ENCODE measurements around the gene ARHGEF40. TPM values are rescaled to one million over a fixed set of nuclear protein-coding genes. Genes with fewer than 3 reads are reported as not detected.

ARHGEF40 gene
- total RNA-seq, 3 donors from 2014 or later (not counting 1 experiment from before 2014, with no cell fraction given): 4.4 to 6.9 (median 6.0) TPM

- DNase-seq: peak in 1 of 2 donors; percentile 35
- ATAC-seq: no peak
Measured at GRCh38 chr14:21043974-21044618, 26.0 kb upstream of the ARHGEF40 start.

GRCh38 chr14:21047378-21047781, 22.7 kb upstream of the ARHGEF40 start:
- H3K4me3 ChIP-seq (ENCODE audit: low read length): no peak overlapping the region
- Mint-ChIP-seq H3K36me3 (no peaks in the 10 kb centered on the region), H3K9me3 (no peaks in the 10 kb centered on the region), H3K4me1 (no peaks in the 10 kb centered on the region), H3K27ac (no peak overlapping the region), H3K27me3 (ENCODE audit: low read depth in 2 of 2) (peaks cover 19 to 28% of the 10 kb centered on the region in 2 donors), H3K4me3 (no peak overlapping the region)
- no peaks in the 10 kb centered on the region for H3K36me3 ChIP-seq (ENCODE audit: control insufficient read depth, insufficient read depth, low read length)
- no peaks in the 10 kb centered on the region for H3K4me1 ChIP-seq (ENCODE audit: control insufficient read depth, insufficient read depth, low read length)
- intact Hi-C loops (cut with micrococcal nuclease): no loop called here
- peaks cover 3% of the 10 kb centered on the region for H3K27me3 ChIP-seq (ENCODE audit: control insufficient read depth, insufficient read depth, low read length)
- ATAC-seq (no peak), DNase-seq (no peak)
- no peak for TF ChIP-seq CTCF (IDR thresholded peaks at IDR 0.05)
- H3K27ac ChIP-seq (ENCODE audit: low read length): no peak overlapping the region
- WGBS (ENCODE audit: insufficient coverage): 85% methylated on average over 2 of the region's 2 CpGs
- no peaks in the 10 kb centered on the region for H3K9me3 ChIP-seq (ENCODE audit: control insufficient read depth, insufficient read depth, low read length)

More at GRCh38 chr14:21043974-21044618, 26.0 kb upstream of the ARHGEF40 start:
- TF ChIP-seq CTCF (IDR thresholded peaks at IDR 0.05): no peak
- intact Hi-C loops (cut with micrococcal nuclease): no loop called here
- Histone ChIP-seq H3K4me3 (ENCODE audit: low read length) (no peak overlapping the region), H3K36me3 (ENCODE audit: control insufficient read depth, insufficient read depth, low read length) (no peaks in the 10 kb centered on the region), H3K4me1 (ENCODE audit: control insufficient read depth, insufficient read depth, low read length) (no peaks in the 10 kb centered on the region), H3K27me3 (ENCODE audit: control insufficient read depth, insufficient read depth, low read length) (peaks cover 3% of the 10 kb centered on the region), H3K27ac (ENCODE audit: low read length) (no peak overlapping the region), H3K9me3 (ENCODE audit: control insufficient read depth, insufficient read depth, low read length) (no peaks in the 10 kb centered on the region)
- H3K27ac Mint-ChIP-seq: no peak overlapping the region
- H3K27me3 Mint-ChIP-seq (ENCODE audit: low read depth in 2 of 2): peaks cover 24 to 35% of the 10 kb centered on the region in 2 donors
- H3K9me3 Mint-ChIP-seq: no peaks in the 10 kb centered on the region
- 37% methylated on average over 5 of the region's 6 CpGs for WGBS (ENCODE audit: insufficient coverage)
- H3K4me3 Mint-ChIP-seq: no peak overlapping the region
- H3K36me3 Mint-ChIP-seq: no peaks in the 10 kb centered on the region
- H3K4me1 Mint-ChIP-seq: no peaks in the 10 kb centered on the region

- DNase-seq: no peak
- Histone ChIP-seq H3K27ac (ENCODE audit: low read length) (no peak overlapping the region), H3K4me3 (ENCODE audit: low read length) (no peak overlapping the region), H3K9me3 (ENCODE audit: control insufficient read depth, insufficient read depth, low read length) (no peaks in the 10 kb centered on the region), H3K4me1 (ENCODE audit: control insufficient read depth, insufficient read depth, low read length) (no peaks in the 10 kb centered on the region), H3K36me3 (ENCODE audit: control insufficient read depth, insufficient read depth, low read length) (no peaks in the 10 kb centered on the region), H3K27me3 (ENCODE audit: control insufficient read depth, insufficient read depth, low read length) (no peaks in the 10 kb centered on the region)
- intact Hi-C loops (cut with micrococcal nuclease): no loop called here
- ATAC-seq: no peak
- H3K9me3 Mint-ChIP-seq: no peaks in the 10 kb centered on the region
- WGBS (ENCODE audit: insufficient coverage): 96% methylated on average over 2 of the region's 2 CpGs
- H3K27me3 Mint-ChIP-seq (ENCODE audit: low read depth in 2 of 2): peaks cover 16% of the 10 kb centered on the region in 2 donors
- H3K27ac Mint-ChIP-seq: no peak overlapping the region
- H3K36me3 Mint-ChIP-seq: no peaks in the 10 kb centered on the region
- no peak overlapping the region for H3K4me3 Mint-ChIP-seq
- TF ChIP-seq CTCF (IDR thresholded peaks at IDR 0.05): no peak
- H3K4me1 Mint-ChIP-seq: no peaks in the 10 kb centered on the region
Measured at GRCh38 chr14:21048638-21049037, 21.5 kb upstream of the ARHGEF40 start.

- 69% methylated on average over 2 of the region's 3 CpGs for WGBS (ENCODE audit: insufficient coverage)
- no peak for ATAC-seq
- Histone ChIP-seq H3K27me3 (ENCODE audit: control insufficient read depth, insufficient read depth, low read length) (no peaks in the 10 kb centered on the region), H3K4me1 (ENCODE audit: control insufficient read depth, insufficient read depth, low read length) (no peaks in the 10 kb centered on the region), H3K9me3 (ENCODE audit: control insufficient read depth, insufficient read depth, low read length) (no peaks in the 10 kb centered on the region), H3K36me3 (ENCODE audit: control insufficient read depth, insufficient read depth, low read length) (no peaks in the 10 kb centered on the region), H3K27ac (ENCODE audit: low read length) (no peak overlapping the region), H3K4me3 (ENCODE audit: low read length) (no peak overlapping the region)
- no peak for DNase-seq
- peaks cover 15 to 16% of the 10 kb centered on the region in 2 donors for H3K27me3 Mint-ChIP-seq (ENCODE audit: low read depth in 2 of 2)
- no peak overlapping the region for H3K27ac Mint-ChIP-seq
- no peak for TF ChIP-seq CTCF (IDR thresholded peaks at IDR 0.05)
- intact Hi-C loops (cut with micrococcal nuclease): no loop called here
- H3K4me3 Mint-ChIP-seq: no peak overlapping the region
- no peaks in the 10 kb centered on the region for H3K4me1 Mint-ChIP-seq
- no peaks in the 10 kb centered on the region for H3K36me3 Mint-ChIP-seq
- H3K9me3 Mint-ChIP-seq: no peaks in the 10 kb centered on the region
Measured at GRCh38 chr14:21049271-21049673, 20.8 kb upstream of the ARHGEF40 start.
